Measurements from ENCODE around the gene HERPUD1.

HERPUD1 gene

DNA sequence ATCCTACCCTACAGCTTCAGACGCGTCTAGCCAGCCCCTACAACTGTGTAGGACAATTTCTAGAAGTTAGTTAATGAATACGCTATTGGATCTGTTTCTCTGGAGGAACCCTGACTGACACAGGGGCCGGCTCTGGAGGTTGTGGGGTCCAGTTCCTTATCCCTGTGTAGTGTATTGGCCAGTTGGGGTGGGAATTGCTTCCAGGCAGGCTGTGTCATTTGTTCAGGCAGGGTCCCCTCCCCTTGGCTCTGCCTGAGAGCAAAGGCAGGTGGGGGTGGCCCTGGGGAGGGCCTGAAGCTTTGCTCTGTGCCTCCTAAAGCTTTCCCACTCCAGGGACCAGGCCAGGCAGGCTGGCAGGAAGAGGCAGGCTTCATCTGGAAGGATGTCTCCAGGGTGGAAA is 18.1 kb downstream of the HERPUD1 start:
- Histone ChIP-seq H3K27ac (no peak overlapping the region), H3K4me3 (no peak overlapping the region)
- TF ChIP-seq, protein P1, sequence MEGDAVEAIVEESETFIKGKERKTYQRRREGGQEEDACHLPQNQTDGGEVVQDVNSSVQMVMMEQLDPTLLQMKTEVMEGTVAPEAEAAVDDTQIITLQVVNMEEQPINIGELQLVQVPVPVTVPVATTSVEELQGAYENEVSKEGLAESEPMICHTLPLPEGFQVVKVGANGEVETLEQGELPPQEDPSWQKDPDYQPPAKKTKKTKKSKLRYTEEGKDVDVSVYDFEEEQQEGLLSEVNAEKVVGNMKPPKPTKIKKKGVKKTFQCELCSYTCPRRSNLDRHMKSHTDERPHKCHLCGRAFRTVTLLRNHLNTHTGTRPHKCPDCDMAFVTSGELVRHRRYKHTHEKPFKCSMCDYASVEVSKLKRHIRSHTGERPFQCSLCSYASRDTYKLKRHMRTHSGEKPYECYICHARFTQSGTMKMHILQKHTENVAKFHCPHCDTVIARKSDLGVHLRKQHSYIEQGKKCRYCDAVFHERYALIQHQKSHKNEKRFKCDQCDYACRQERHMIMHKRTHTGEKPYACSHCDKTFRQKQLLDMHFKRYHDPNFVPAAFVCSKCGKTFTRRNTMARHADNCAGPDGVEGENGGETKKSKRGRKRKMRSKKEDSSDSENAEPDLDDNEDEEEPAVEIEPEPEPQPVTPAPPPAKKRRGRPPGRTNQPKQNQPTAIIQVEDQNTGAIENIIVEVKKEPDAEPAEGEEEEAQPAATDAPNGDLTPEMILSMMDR (IDR thresholded peaks at IDR 0.05): no peak
- no peak for DNase-seq (ENCODE audit: low spot score)

GRCh38 chr16:56950455-56950854 is 18.5 kb downstream of the HERPUD1 start:
- H3K4me3 ChIP-seq: no peak overlapping the region
- DNase-seq (ENCODE audit: low spot score): no peak
- no peak overlapping the region for H3K27ac ChIP-seq
- TF ChIP-seq, protein P1 (IDR thresholded peaks at IDR 0.05): no peak

GRCh38 chr16:56950881-56951771 is 19.2 kb downstream of the HERPUD1 start:
- TF ChIP-seq, protein P1 (IDR thresholded peaks at IDR 0.05): no peak
- Histone ChIP-seq H3K4me3 (no peak overlapping the region), H3K27ac (peak overlapping the region in 1 of 2 donors; percentile 5)
- DNase-seq (ENCODE audit: low spot score): no peak

GRCh38 chr16:56953006-56953405 is 21.1 kb downstream of the HERPUD1 start:
- Histone ChIP-seq H3K27ac (no peak overlapping the region), H3K4me3 (no peak overlapping the region)
- DNase-seq (ENCODE audit: low spot score): no peak
- TF ChIP-seq, protein P1 (IDR thresholded peaks at IDR 0.05): no peak

DNA sequence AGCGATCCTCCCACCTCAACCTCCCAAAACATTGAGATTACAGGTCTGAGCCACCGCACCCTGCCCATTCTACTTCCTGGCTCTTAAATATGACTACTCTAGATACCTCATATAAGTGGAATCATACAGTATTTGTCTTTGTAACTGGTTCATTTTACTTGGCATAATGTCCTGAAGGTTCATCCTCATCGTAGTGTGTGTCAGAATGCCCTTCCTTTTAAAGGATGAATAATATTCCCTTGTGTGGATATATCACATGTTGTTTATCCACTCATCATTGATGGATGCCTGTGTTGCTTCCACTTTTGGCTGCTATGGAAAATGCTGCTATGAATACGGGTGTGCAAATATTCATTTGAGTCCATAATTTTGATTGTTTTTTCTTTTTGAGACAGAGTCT is 24.1 kb downstream of the HERPUD1 start:
- DNase-seq (ENCODE audit: low spot score): no peak
- no peak overlapping the region for H3K4me3 ChIP-seq
- H3K27ac ChIP-seq: no peak overlapping the region
- TF ChIP-seq, protein P1 (IDR thresholded peaks at IDR 0.05): no peak

- TF ChIP-seq, protein P1 (IDR thresholded peaks at IDR 0.05): no peak
- Histone ChIP-seq H3K27ac (no peak overlapping the region), H3K4me3 (no peak overlapping the region)
- DNase-seq (ENCODE audit: low spot score): no peak
Measured at GRCh38 chr16:56956756-56957155, 24.8 kb downstream of the HERPUD1 start.

Measured in coronary artery (tissue), 2 donors.